Nephron (organoid): ENCODE measurements around the gene FCN2.

ENCODE experiments used
- H3K27ac Mint-ChIP-seq, 3 experiments: 2 replicates each; pipeline ENCODE4 v1.8.0; 2020; ENCODE audit warnings: mixed read lengths in 3 of 3, mild to moderate bottlenecking in 2 of 3, moderate library complexity in 1 of 3
- H3K27me3 Mint-ChIP-seq: 2 replicates; pipeline ENCODE4 v1.8.0; 2021; ENCODE audit warnings: low read depth, mild to moderate bottlenecking, moderate library complexity, mixed read lengths
- H3K36me3 Mint-ChIP-seq: 2 replicates; pipeline ENCODE4 v1.8.0; 2020; ENCODE audit warnings: low read depth, mixed read lengths
- H3K4me1 Mint-ChIP-seq: 2 replicates; pipeline ENCODE4 v1.8.0; 2020; ENCODE audit warnings: mixed read lengths
- H3K4me3 Mint-ChIP-seq, 3 experiments: 2 replicates each; pipeline ENCODE4 v1.8.0; 2020; ENCODE audit warnings: mild to moderate bottlenecking in 3 of 3, mixed read lengths in 3 of 3, moderate library complexity in 2 of 3
- H3K9me3 Mint-ChIP-seq: 2 replicates; pipeline ENCODE4 v1.8.0; 2020; ENCODE audit warnings: mixed read lengths
- TF ChIP-seq, protein P1 (sequence below), 3 experiments: fragments of 200-600 bp; sonication (generic); IDR thresholded peaks; one replicate each; pipeline ENCODE4 v1.5.0; 2021; ENCODE audit warnings: antibody characterized with exemption in 3 of 3; ENCODE audit not compliant: unreplicated experiment in 3 of 3

FCN2 gene

DNA sequence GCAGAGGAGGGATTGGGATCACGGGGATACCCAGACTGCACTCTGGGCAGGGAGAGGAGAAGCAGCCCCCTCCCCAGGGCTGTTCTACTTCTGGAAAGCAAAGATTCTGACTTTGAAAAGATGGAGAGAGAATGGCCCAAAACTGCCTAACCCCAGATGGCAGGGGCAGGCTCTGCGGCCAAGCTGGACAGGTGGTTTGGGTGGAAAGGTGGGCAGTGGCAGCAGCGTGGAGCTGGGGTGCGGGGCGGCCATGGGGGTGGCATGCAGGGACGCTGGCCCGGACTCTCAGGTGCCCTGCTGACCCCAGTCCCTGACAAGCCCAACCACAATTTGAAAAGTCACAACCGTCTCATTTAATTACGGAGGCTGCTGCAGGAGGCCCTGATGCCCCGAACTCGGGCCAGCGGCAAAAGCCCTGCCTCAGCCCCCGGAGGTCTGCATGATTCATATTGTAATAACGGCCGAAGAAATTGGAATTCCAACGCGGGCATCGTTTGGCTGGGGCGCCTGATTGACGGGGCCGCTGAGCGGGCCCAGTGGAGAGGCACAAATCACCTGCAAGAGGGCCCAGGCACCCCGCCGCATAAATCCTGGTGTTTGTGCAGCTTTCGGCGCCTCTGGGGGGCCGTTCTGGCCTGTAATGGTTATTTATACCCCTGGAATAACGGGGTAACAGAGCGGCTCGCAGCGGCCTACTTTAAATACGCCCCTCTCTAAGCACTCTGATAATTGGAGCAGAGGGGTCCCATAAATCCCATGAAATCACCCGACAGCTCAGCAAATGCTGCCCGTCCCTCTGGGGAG is 41.8 kb upstream of the FCN2 start:
- H3K4me1 Mint-ChIP-seq = no peaks in the 10 kb centered on the region
- no peaks in the 10 kb centered on the region for H3K9me3 Mint-ChIP-seq
- no peak overlapping the region for H3K27ac Mint-ChIP-seq
- H3K36me3 Mint-ChIP-seq = peaks cover 21% of the 10 kb centered on the region
- TF ChIP-seq, protein P1, sequence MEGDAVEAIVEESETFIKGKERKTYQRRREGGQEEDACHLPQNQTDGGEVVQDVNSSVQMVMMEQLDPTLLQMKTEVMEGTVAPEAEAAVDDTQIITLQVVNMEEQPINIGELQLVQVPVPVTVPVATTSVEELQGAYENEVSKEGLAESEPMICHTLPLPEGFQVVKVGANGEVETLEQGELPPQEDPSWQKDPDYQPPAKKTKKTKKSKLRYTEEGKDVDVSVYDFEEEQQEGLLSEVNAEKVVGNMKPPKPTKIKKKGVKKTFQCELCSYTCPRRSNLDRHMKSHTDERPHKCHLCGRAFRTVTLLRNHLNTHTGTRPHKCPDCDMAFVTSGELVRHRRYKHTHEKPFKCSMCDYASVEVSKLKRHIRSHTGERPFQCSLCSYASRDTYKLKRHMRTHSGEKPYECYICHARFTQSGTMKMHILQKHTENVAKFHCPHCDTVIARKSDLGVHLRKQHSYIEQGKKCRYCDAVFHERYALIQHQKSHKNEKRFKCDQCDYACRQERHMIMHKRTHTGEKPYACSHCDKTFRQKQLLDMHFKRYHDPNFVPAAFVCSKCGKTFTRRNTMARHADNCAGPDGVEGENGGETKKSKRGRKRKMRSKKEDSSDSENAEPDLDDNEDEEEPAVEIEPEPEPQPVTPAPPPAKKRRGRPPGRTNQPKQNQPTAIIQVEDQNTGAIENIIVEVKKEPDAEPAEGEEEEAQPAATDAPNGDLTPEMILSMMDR (IDR thresholded peaks at IDR 0.05; ENCODE audit: unreplicated experiment in 3 of 3) = no peak
- no peak overlapping the region for H3K4me3 Mint-ChIP-seq
- H3K27me3 Mint-ChIP-seq = no peaks in the 10 kb centered on the region

DNA sequence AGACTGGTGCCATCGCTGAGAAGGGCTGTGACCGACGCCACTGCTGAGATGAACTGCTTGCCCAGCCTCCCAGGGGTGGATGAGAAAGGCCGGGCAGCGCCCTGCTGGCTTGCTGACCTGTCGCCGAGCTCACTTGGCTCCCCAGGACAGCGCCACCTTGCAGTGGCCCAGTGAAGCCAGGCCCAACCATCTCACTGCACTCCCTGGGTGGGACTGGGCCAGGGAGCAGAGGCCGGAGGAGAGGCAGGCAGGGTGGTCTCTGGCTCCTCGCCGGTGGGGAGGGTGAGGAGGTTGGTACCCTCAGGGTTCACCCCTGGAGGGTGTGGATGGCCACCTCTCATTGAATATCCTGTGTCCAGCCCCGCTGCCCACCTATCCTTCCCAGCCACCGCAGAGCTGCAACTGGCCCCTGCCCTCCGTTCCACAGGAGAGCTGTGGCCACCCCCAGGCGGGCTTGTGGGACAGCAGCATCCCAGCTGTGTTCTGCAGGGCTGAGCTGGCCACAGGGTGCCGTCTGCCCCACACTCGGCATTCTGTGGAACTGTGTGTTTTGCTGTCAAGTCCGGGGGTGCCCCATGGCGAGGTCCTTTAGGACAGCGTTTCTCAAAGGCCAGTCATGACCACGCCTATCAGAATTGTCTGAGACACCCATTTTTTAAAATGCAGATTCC is 41.0 kb upstream of the FCN2 start:
- Mint-ChIP-seq H3K27me3 (no peaks in the 10 kb centered on the region), H3K4me3 (no peak overlapping the region), H3K9me3 (no peaks in the 10 kb centered on the region), H3K36me3 (peaks cover 24% of the 10 kb centered on the region), H3K4me1 (no peaks in the 10 kb centered on the region), H3K27ac (no peak overlapping the region)
- TF ChIP-seq, protein P1 (IDR thresholded peaks at IDR 0.05; ENCODE audit: unreplicated experiment in 3 of 3) = no peak

DNA sequence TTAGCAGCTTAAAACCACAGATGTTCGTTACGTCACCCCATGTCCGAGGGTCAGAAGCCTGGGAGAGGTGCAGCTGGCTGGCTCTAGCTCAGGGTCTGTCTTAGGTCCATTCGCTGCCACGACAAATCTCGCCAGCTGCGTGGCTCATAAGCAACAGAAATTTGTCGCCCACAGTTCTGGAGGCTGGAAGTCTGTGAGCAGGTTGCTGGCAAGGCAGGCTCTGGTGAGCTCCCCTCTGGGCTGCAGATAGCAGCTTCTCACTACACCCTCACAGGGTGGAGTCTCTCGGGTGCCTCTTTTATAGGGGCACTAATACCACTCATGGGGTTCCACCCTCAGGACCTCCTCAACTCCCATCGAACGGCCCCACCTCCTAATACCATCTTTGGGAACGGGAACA is 40.1 kb upstream of the FCN2 start:
- Mint-ChIP-seq H3K36me3 (peaks cover 24% of the 10 kb centered on the region), H3K4me1 (no peaks in the 10 kb centered on the region), H3K27me3 (no peaks in the 10 kb centered on the region), H3K27ac (no peak overlapping the region), H3K9me3 (no peaks in the 10 kb centered on the region), H3K4me3 (no peak overlapping the region)
- TF ChIP-seq, protein P1 (IDR thresholded peaks at IDR 0.05; ENCODE audit: unreplicated experiment in 3 of 3) = no peak

DNA sequence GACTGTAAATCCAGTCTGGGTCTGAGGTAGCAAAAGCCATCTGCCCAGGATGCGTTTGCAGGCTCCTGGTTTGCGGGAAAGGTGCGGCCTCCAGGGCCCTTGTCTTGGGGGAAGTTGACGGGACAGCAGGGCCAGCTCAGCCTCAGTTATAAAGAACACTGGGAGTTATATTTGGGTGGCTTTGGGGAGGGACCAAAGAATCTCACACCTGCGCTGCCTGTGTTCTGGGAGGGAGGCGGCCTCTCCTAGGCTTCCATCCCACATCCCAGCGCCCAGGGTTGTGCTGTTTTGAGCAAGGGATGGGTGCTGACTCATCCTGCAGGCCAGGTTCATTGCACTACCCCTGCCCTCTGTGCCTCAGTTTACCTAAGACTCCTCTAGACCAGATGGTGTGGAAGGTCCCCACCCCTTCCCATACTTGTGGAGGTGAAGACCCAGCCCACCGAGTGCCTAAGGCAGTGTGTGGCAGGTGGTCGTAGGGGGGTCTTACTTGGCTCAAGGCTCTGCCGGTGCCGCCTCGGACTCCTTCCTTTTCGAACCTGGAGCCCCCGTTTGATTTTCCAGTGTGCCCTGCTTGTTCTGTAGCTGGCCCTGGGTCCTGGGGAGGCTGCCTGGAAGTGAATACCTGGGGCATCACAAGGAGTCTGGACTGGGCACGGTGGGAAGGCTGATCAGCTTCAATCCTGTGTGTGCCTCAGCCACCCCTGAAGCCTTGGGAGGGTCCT is 39.3 kb upstream of the FCN2 start:
- Mint-ChIP-seq H3K36me3 (peaks cover 24% of the 10 kb centered on the region), H3K27me3 (no peaks in the 10 kb centered on the region), H3K4me3 (no peak overlapping the region), H3K27ac (no peak overlapping the region), H3K4me1 (no peaks in the 10 kb centered on the region), H3K9me3 (no peaks in the 10 kb centered on the region)
- TF ChIP-seq, protein P1 (IDR thresholded peaks at IDR 0.05; ENCODE audit: unreplicated experiment in 3 of 3) = no peak

DNA sequence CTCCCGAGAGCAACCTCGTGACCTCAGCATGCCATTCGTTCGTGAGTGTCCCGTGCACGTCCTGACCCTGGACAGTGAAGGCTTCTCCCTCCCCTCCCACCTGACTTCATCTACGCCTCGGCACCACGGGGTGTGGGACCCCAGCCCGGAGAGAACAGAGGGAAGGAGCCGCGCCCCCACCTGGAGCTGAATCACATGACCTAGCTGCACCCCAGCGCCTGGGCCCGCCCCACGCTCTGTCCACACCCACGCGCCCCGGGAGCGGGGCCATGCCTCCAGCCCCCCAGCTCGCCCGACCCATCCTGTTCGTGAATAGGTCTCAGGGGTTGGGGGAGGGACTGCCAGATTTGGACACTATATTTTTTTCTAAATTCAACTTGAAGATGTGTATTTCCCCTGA is 38.3 kb upstream of the FCN2 start:
- H3K4me3 Mint-ChIP-seq = no peak overlapping the region
- H3K36me3 Mint-ChIP-seq = peaks cover 24% of the 10 kb centered on the region
- TF ChIP-seq, protein P1 (IDR thresholded peaks at IDR 0.05; ENCODE audit: unreplicated experiment in 3 of 3) = no peak
- no peaks in the 10 kb centered on the region for H3K9me3 Mint-ChIP-seq
- no peaks in the 10 kb centered on the region for H3K27me3 Mint-ChIP-seq
- no peak overlapping the region for H3K27ac Mint-ChIP-seq
- H3K4me1 Mint-ChIP-seq = no peaks in the 10 kb centered on the region
